ENCODE data around the gene CAMSAP2. TPM values are rescaled to one million over a fixed set of nuclear protein-coding genes. Genes with fewer than 3 reads are reported as not detected.

Gene CAMSAP2
- total and polyA plus RNA-seq, 10 of the 15 experiments (the other 5 are each of a cell fraction or from before 2014, with no cell fraction given), result 3.9 to 19.8 (median 8.0) TPM

DNA sequence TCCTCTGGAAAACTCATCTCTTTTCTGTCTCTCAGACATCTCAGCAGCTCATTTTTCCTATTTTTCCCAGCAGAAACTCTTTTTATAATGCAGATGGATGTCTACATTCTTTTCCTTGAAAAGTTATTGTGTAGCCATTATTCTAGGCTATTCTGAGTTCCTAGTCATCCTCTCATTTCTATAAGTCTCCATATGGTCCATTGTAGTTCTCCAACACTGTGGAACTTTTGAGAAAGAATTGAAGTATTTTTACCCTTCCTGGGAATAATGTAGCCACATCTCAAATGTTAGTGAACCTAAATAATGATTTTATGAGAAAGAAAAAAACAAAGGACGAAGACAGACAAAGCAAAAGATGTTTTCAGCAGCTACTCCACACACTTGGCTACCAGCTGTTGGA, 107.7 kb downstream of the CAMSAP2 start:
- WGBS (ENCODE audit: insufficient coverage, insufficient replicate concordance, low lambda C conversion rate, missing lambda C conversion rate), result 95% methylated on average over 1 of the region's 1 CpG
- POLR2A ChIA-PET, result interaction anchor here (1.5 kb wide), 1 partner anchor 13 kb away, joined by 3 read pairs; no protein-coding TSS in a partner anchor
- Histone ChIP-seq H2AFZ (ENCODE audit: control insufficient read depth, low read depth, low read length) (no peak overlapping the region), H3K27me3 (replicated peaks in 1 of 2; ENCODE audit: control insufficient read depth in 2 of 2, insufficient read depth in 2 of 2, low read length in 1 of 2) (no peaks in the 10 kb centered on the region), H3K9ac (ENCODE audit: control insufficient read depth, insufficient read depth, low read length) (no peak overlapping the region), H3K4me2 (ENCODE audit: control insufficient read depth, insufficient read depth) (no peak overlapping the region), H4K20me1 (ENCODE audit: control insufficient read depth, insufficient read depth) (no peaks in the 10 kb centered on the region), H3K27ac (ENCODE audit: control insufficient read depth, insufficient read depth) (no peak overlapping the region), H3K4me3 (no peak overlapping the region), H3K9me3 (replicated peaks; ENCODE audit: control insufficient read depth, insufficient read depth, low read length) (no peaks in the 10 kb centered on the region), H3K4me1 (ENCODE audit: control insufficient read depth, insufficient read depth, low read length) (no peaks in the 10 kb centered on the region), H3K36me3 (ENCODE audit: control insufficient read depth in 2 of 2, insufficient read depth in 2 of 2, low read length in 1 of 2) (peaks cover 0 to 19% of the 10 kb centered on the region in 2 experiments; a peak in 3 of 4 replicates), H3K79me2 (ENCODE audit: control insufficient read depth, insufficient read depth, low read length) (no peaks in the 10 kb centered on the region)
- CTCF ChIA-PET, result interaction anchor here (0.6 to 2.3 kb wide), 5 partner anchors 13 to 273 kb away, joined by 3 to 10 read pairs (median 4); no protein-coding TSS in a partner anchor
- RAD21 ChIA-PET (ENCODE audit: unreplicated experiment), result no interaction called here
- FAIRE-seq, result no peak
- BruUV-seq (replicated peaks), result no TSS peak
- SMC1A ChIA-PET (ENCODE audit: uncharacterized antibody, unreplicated experiment), result interaction anchor here (0.7 to 2.3 kb wide), 9 partner anchors 12 to 224 kb away, joined by 3 to 6 read pairs (median 4); no protein-coding TSS in a partner anchor
- TF ChIP-seq RELA (IDR thresholded peaks at IDR 0.05; ENCODE audit: borderline replicate concordance, partially characterized antibody) (no peak), TCF12 (IDR thresholded peaks at IDR 0.05; ENCODE audit: low read depth, low read length) (no peak)
- ATAC-seq, result no peak
- intact Hi-C loops (cut with micrococcal nuclease; ENCODE audit: unreplicated experiment), result no loop called here
- in situ Hi-C loops (cut with MboI), result no loop called here
- no peak for DNase-seq (ENCODE audit: low read depth, low spot score)

DNA sequence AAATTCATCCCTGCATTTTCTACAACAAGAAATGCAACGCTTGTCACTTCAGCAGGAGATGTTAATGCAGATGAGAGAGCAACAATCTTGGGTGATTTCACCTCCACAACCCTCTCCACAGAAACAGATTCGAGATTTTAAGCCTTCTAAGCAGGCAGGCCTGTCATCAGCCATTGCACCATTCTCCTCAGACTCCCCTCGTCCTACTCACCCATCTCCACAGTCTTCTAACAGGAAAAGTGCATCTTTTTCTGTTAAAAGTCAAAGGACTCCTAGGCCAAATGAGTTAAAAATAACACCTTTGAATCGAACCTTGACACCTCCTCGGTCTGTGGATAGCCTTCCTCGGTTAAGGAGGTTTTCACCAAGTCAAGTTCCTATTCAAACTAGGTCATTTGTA, 110.7 kb downstream of the CAMSAP2 start:
- BruUV-seq (replicated peaks), result TSS peak; percentile 28
- no peak overlapping the region for H3K4me3 ChIP-seq
- H3K36me3 ChIP-seq (ENCODE audit: control insufficient read depth in 2 of 2, insufficient read depth in 2 of 2, low read length in 1 of 2), result peaks cover 0 to 16% of the 10 kb centered on the region in 2 experiments; a peak in 3 of 4 replicates
- FAIRE-seq, result no peak
- ChIA-PET SMC1A (ENCODE audit: uncharacterized antibody, unreplicated experiment) (no interaction called here), POLR2A (no interaction called here), RAD21 (ENCODE audit: unreplicated experiment) (no interaction called here), CTCF (no interaction called here)
- DNase-seq (ENCODE audit: low read depth, low spot score), result no peak
- WGBS (ENCODE audit: insufficient coverage, insufficient replicate concordance, low lambda C conversion rate, missing lambda C conversion rate), result 63% methylated on average over 6 of the region's 6 CpGs
- H3K4me1 ChIP-seq (ENCODE audit: control insufficient read depth, insufficient read depth, low read length), result no peaks in the 10 kb centered on the region
- no peak overlapping the region for H2AFZ ChIP-seq (ENCODE audit: control insufficient read depth, low read depth, low read length)
- H3K27me3 ChIP-seq (replicated peaks in 1 of 2; ENCODE audit: control insufficient read depth in 2 of 2, insufficient read depth in 2 of 2, low read length in 1 of 2), result no peaks in the 10 kb centered on the region
- no peaks in the 10 kb centered on the region for H4K20me1 ChIP-seq (ENCODE audit: control insufficient read depth, insufficient read depth)
- H3K9ac ChIP-seq (ENCODE audit: control insufficient read depth, insufficient read depth, low read length), result no peak overlapping the region
- ATAC-seq, result no peak
- no peak overlapping the region for H3K27ac ChIP-seq (ENCODE audit: control insufficient read depth, insufficient read depth)
- no peaks in the 10 kb centered on the region for H3K79me2 ChIP-seq (ENCODE audit: control insufficient read depth, insufficient read depth, low read length)
- in situ Hi-C loops (cut with MboI), result no loop called here
- intact Hi-C loops (cut with micrococcal nuclease; ENCODE audit: unreplicated experiment), result loop anchor here (1.0 kb wide), 1 partner anchor 12 kb away; no protein-coding TSS in a partner anchor
- H3K4me2 ChIP-seq (ENCODE audit: control insufficient read depth, insufficient read depth), result no peak overlapping the region
- H3K9me3 ChIP-seq (replicated peaks; ENCODE audit: control insufficient read depth, insufficient read depth, low read length), result no peaks in the 10 kb centered on the region
- no peak for TF ChIP-seq NFIC (IDR thresholded peaks at IDR 0.05; ENCODE audit: low read depth, low read length)
- TF ChIP-seq, protein P1, sequence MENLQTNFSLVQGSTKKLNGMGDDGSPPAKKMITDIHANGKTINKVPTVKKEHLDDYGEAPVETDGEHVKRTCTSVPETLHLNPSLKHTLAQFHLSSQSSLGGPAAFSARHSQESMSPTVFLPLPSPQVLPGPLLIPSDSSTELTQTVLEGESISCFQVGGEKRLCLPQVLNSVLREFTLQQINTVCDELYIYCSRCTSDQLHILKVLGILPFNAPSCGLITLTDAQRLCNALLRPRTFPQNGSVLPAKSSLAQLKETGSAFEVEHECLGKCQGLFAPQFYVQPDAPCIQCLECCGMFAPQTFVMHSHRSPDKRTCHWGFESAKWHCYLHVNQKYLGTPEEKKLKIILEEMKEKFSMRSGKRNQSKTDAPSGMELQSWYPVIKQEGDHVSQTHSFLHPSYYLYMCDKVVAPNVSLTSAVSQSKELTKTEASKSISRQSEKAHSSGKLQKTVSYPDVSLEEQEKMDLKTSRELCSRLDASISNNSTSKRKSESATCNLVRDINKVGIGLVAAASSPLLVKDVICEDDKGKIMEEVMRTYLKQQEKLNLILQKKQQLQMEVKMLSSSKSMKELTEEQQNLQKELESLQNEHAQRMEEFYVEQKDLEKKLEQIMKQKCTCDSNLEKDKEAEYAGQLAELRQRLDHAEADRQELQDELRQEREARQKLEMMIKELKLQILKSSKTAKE (IDR thresholded peaks at IDR 0.05; ENCODE audit: low read depth, poor library complexity, severe bottlenecking), result no peak
- no peak for TF ChIP-seq YBX1 (IDR thresholded peaks at IDR 0.05)
- no peak for TF ChIP-seq SMARCA5 (IDR thresholded peaks at IDR 0.05)
- no peak for TF ChIP-seq MYC (IDR thresholded peaks at IDR 0.05; ENCODE audit: insufficient read depth, insufficient read length, insufficient replicate concordance, low read length, severe bottlenecking)
- TF ChIP-seq MTA2 (IDR thresholded peaks at IDR 0.05; ENCODE audit: low read depth), result no peak
- no peak for TF ChIP-seq RB1 (IDR thresholded peaks at IDR 0.05; ENCODE audit: borderline replicate concordance)
- TF ChIP-seq KAT2A (conservative IDR thresholded peaks at IDR 0.05; ENCODE audit: control insufficient read depth, low read depth, low read length), result no peak
- TF ChIP-seq, protein P2, sequence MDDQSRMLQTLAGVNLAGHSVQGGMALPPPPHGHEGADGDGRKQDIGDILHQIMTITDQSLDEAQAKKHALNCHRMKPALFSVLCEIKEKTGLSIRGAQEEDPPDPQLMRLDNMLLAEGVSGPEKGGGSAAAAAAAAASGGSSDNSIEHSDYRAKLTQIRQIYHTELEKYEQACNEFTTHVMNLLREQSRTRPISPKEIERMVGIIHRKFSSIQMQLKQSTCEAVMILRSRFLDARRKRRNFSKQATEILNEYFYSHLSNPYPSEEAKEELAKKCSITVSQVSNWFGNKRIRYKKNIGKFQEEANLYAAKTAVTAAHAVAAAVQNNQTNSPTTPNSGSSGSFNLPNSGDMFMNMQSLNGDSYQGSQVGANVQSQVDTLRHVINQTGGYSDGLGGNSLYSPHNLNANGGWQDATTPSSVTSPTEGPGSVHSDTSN (IDR thresholded peaks at IDR 0.05; ENCODE audit: insufficient replicate concordance, low read depth, low read length), result no peak
- no peak for TF ChIP-seq ZZZ3 (IDR thresholded peaks at IDR 0.05; ENCODE audit: control insufficient read depth, insufficient read length, low read depth)

Data from GM12878 (cell line).